ENCODE results near the gene LCN12. TPM values are rescaled to one million over a fixed set of nuclear protein-coding genes. Genes with fewer than 3 reads are reported as not detected.

The LCN12 gene
- total RNA-seq, 3 donors from 2014 or later: 0.49 to 1.2 (median 0.58) TPM

GRCh38 chr9:136977649-136978072 lies 25.6 kb downstream of the LCN12 start:
- DNase-seq (no peak), ATAC-seq (no peak)
- Mint-ChIP-seq H3K4me1 (ENCODE audit: low read depth) (peaks cover 24% of the 10 kb centered on the region), H3K4me3 (no peak overlapping the region), H3K9me3 (no peaks in the 10 kb centered on the region), H3K36me3 (ENCODE audit: insufficient read depth) (no peaks in the 10 kb centered on the region), H3K27me3 (ENCODE audit: low read depth) (peaks cover under 1% of the 10 kb centered on the region)

GRCh38 chr9:136978073-136978864 lies 26.2 kb downstream of the LCN12 start:
- H3K27me3 Mint-ChIP-seq (ENCODE audit: low read depth): peaks cover 6% of the 10 kb centered on the region
- no peaks in the 10 kb centered on the region for H3K9me3 Mint-ChIP-seq
- peaks cover 24% of the 10 kb centered on the region for H3K4me1 Mint-ChIP-seq (ENCODE audit: low read depth)
- H3K4me3 Mint-ChIP-seq: no peak overlapping the region
- H3K36me3 Mint-ChIP-seq (ENCODE audit: insufficient read depth): no peaks in the 10 kb centered on the region
- ATAC-seq (peak; percentile 46 to 48), DNase-seq (peak; percentile 57)

GRCh38 chr9:136978865-136979544 lies 26.9 kb downstream of the LCN12 start:
- peaks cover 12% of the 10 kb centered on the region for H3K27me3 Mint-ChIP-seq (ENCODE audit: low read depth)
- DNase-seq: no peak
- no peak overlapping the region for H3K4me3 Mint-ChIP-seq
- no peaks in the 10 kb centered on the region for H3K9me3 Mint-ChIP-seq
- peaks cover 27% of the 10 kb centered on the region for H3K4me1 Mint-ChIP-seq (ENCODE audit: low read depth)
- H3K36me3 Mint-ChIP-seq (ENCODE audit: insufficient read depth): no peaks in the 10 kb centered on the region
- peak in 1 of 2 donors; percentile 6 for ATAC-seq

GRCh38 chr9:136979769-136980587 lies 27.9 kb downstream of the LCN12 start:
- ATAC-seq (no peak), DNase-seq (no peak)
- peaks cover 13% of the 10 kb centered on the region for H3K27me3 Mint-ChIP-seq (ENCODE audit: low read depth)
- H3K4me3 Mint-ChIP-seq: no peak overlapping the region
- no peaks in the 10 kb centered on the region for H3K9me3 Mint-ChIP-seq
- no peaks in the 10 kb centered on the region for H3K36me3 Mint-ChIP-seq (ENCODE audit: insufficient read depth)
- H3K4me1 Mint-ChIP-seq (ENCODE audit: low read depth): peaks cover 20% of the 10 kb centered on the region

GRCh38 chr9:136980669-136981478 lies 28.8 kb downstream of the LCN12 start:
- Mint-ChIP-seq H3K36me3 (ENCODE audit: insufficient read depth) (no peaks in the 10 kb centered on the region), H3K9me3 (no peaks in the 10 kb centered on the region), H3K27me3 (ENCODE audit: low read depth) (peaks cover 13% of the 10 kb centered on the region), H3K4me1 (ENCODE audit: low read depth) (peaks cover 12% of the 10 kb centered on the region), H3K4me3 (no peak overlapping the region)
- no peak for DNase-seq
- no peak for ATAC-seq

- peaks cover 19% of the 10 kb centered on the region for H3K27me3 Mint-ChIP-seq (ENCODE audit: low read depth)
- H3K4me1 Mint-ChIP-seq (ENCODE audit: low read depth): peaks cover 5% of the 10 kb centered on the region
- H3K36me3 Mint-ChIP-seq (ENCODE audit: insufficient read depth): no peaks in the 10 kb centered on the region
- H3K9me3 Mint-ChIP-seq: no peaks in the 10 kb centered on the region
- DNase-seq (no peak), ATAC-seq (no peak)
- H3K4me3 Mint-ChIP-seq: no peak overlapping the region
Observed at GRCh38 chr9:136981588-136982231, 29.6 kb downstream of the LCN12 start.

GRCh38 chr9:136982232-136983051 lies 30.4 kb downstream of the LCN12 start, which contains the start of gene LCNL1:
TSS of gene LCNL1 (plus strand) at chr9:136982993. CDS start at chr9:136983587, 594 bp downstream.
- Mint-ChIP-seq H3K9me3 (no peaks in the 10 kb centered on the region), H3K4me1 (ENCODE audit: low read depth) (peaks cover 4% of the 10 kb centered on the region), H3K4me3 (no peak within 1 kb of the TSS), H3K27me3 (ENCODE audit: low read depth) (peaks cover 20% of the 10 kb centered on the region), H3K36me3 (ENCODE audit: insufficient read depth) (no peaks in the 10 kb centered on the region)
- DNase-seq (no peak), ATAC-seq (no peak)

GRCh38 chr9:136983167-136983566 lies 31.1 kb downstream of the LCN12 start:
- Mint-ChIP-seq H3K36me3 (ENCODE audit: insufficient read depth) (no peaks in the 10 kb centered on the region), H3K4me1 (ENCODE audit: low read depth) (peaks cover 4% of the 10 kb centered on the region), H3K27me3 (ENCODE audit: low read depth) (peaks cover 20% of the 10 kb centered on the region), H3K4me3 (no peak overlapping the region), H3K9me3 (no peaks in the 10 kb centered on the region)
- no peak for DNase-seq
- no peak for ATAC-seq

GRCh38 chr9:136983656-136984314 lies 31.7 kb downstream of the LCN12 start:
- no peak overlapping the region for H3K4me3 Mint-ChIP-seq
- DNase-seq (no peak), ATAC-seq (no peak)
- peaks cover 20% of the 10 kb centered on the region for H3K27me3 Mint-ChIP-seq (ENCODE audit: low read depth)
- peaks cover 4% of the 10 kb centered on the region for H3K4me1 Mint-ChIP-seq (ENCODE audit: low read depth)
- H3K36me3 Mint-ChIP-seq (ENCODE audit: insufficient read depth): no peaks in the 10 kb centered on the region
- H3K9me3 Mint-ChIP-seq: no peaks in the 10 kb centered on the region

GRCh38 chr9:136984464-136985026 lies 32.5 kb downstream of the LCN12 start:
- Mint-ChIP-seq H3K9me3 (no peaks in the 10 kb centered on the region), H3K4me1 (ENCODE audit: low read depth) (peaks cover 4% of the 10 kb centered on the region), H3K4me3 (no peak overlapping the region), H3K27me3 (ENCODE audit: low read depth) (peaks cover 20% of the 10 kb centered on the region), H3K36me3 (ENCODE audit: insufficient read depth) (no peaks in the 10 kb centered on the region)
- DNase-seq (no peak), ATAC-seq (peak in 1 of 2 donors; percentile 5)

GRCh38 chr9:136985027-136985602 lies 33.0 kb downstream of the LCN12 start:
- DNase-seq (no peak), ATAC-seq (peak; percentile 25 to 48)
- peaks cover 20% of the 10 kb centered on the region for H3K27me3 Mint-ChIP-seq (ENCODE audit: low read depth)
- no peaks in the 10 kb centered on the region for H3K36me3 Mint-ChIP-seq (ENCODE audit: insufficient read depth)
- H3K4me3 Mint-ChIP-seq: no peak overlapping the region
- H3K9me3 Mint-ChIP-seq: no peaks in the 10 kb centered on the region
- peaks cover 4% of the 10 kb centered on the region for H3K4me1 Mint-ChIP-seq (ENCODE audit: low read depth)

GRCh38 chr9:136985853-136986252 lies 33.8 kb downstream of the LCN12 start:
- H3K27me3 Mint-ChIP-seq (ENCODE audit: low read depth): peaks cover 20% of the 10 kb centered on the region
- H3K9me3 Mint-ChIP-seq: no peaks in the 10 kb centered on the region
- H3K4me3 Mint-ChIP-seq: no peak overlapping the region
- no peaks in the 10 kb centered on the region for H3K36me3 Mint-ChIP-seq (ENCODE audit: insufficient read depth)
- peaks cover 4% of the 10 kb centered on the region for H3K4me1 Mint-ChIP-seq (ENCODE audit: low read depth)
- DNase-seq: no peak
- ATAC-seq: no peak

Measured in activated T-cell treated with anti-CD3 and anti-CD28 coated beads, Interleukin-2, amount 50 U/mL, for 4 hours (primary cell).